VCaP (cell line): ENCODE data around the gene EXOC7.

Experiments used
- H3K27ac ChIP-seq: fragments of 450-650 bp; 2 replicates; pipeline ENCODE4 v1.5.1; 2017
- TF ChIP-seq, protein P1 (sequence below): fragments of 450-650 bp; conservative IDR thresholded peaks from 2 replicates; pipeline ENCODE4 v1.5.1; 2017; ENCODE audit warnings: mild to moderate bottlenecking, moderate library complexity

Gene EXOC7

DNA sequence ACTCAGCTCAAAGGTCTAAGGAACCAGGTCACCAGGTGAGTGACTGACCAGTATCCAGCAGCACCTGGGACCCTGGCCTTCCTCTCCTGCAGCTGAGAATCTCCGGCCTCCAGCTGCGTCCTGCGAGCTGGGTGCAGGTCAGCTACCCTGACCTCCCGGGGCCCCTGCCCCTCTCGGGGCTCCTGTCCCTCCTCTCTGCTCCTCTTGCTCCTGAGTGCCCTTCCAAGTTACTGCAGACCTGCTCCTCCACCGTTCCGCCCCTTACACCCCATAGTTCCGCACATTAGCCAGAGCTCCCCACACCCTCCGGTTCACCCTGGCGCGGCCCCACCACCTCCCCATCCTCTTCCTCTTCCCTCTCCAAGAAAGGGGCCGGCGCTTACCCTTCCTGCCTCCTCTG lies 26.9 kb upstream of the EXOC7 start:
- TF ChIP-seq, protein P1, sequence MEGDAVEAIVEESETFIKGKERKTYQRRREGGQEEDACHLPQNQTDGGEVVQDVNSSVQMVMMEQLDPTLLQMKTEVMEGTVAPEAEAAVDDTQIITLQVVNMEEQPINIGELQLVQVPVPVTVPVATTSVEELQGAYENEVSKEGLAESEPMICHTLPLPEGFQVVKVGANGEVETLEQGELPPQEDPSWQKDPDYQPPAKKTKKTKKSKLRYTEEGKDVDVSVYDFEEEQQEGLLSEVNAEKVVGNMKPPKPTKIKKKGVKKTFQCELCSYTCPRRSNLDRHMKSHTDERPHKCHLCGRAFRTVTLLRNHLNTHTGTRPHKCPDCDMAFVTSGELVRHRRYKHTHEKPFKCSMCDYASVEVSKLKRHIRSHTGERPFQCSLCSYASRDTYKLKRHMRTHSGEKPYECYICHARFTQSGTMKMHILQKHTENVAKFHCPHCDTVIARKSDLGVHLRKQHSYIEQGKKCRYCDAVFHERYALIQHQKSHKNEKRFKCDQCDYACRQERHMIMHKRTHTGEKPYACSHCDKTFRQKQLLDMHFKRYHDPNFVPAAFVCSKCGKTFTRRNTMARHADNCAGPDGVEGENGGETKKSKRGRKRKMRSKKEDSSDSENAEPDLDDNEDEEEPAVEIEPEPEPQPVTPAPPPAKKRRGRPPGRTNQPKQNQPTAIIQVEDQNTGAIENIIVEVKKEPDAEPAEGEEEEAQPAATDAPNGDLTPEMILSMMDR = no peak
- no peak overlapping the region for H3K27ac ChIP-seq

DNA sequence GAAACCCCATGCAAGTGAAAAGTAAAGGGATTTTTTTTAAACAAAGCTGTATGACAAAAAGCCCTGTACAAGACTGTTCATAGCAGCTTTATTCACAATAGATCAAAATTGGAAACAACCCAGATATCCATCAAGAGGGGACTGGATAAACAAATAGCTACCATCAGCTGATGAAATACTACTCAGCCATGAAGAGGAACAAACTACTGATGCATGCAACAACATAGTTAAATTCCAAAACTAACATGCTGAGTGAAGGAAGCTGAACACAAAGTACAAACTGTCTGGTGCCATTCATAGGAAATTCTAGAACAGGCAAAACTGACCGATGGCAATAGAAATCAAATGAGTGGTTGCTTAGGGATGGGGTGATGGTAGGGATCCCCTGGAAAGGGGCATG lies 22.3 kb upstream of the EXOC7 start:
- H3K27ac ChIP-seq = no peak overlapping the region
- TF ChIP-seq, protein P1 = no peak

DNA sequence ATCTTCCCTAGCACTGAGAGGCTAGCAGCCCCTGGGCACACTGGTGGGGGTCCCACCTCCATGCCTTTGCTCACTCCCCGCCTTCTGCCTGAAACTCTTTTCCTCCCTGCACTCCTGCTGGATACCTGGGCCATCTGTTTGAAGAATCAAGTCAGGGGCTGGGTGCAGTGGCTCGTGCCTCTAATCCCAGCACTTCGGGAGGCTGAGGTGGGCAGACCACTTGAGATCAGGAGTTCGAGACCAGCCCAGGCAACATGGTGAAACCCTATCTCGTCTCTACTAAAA lies 21.7 kb upstream of the EXOC7 start:
- TF ChIP-seq, protein P1 = no peak
- H3K27ac ChIP-seq = no peak overlapping the region

DNA sequence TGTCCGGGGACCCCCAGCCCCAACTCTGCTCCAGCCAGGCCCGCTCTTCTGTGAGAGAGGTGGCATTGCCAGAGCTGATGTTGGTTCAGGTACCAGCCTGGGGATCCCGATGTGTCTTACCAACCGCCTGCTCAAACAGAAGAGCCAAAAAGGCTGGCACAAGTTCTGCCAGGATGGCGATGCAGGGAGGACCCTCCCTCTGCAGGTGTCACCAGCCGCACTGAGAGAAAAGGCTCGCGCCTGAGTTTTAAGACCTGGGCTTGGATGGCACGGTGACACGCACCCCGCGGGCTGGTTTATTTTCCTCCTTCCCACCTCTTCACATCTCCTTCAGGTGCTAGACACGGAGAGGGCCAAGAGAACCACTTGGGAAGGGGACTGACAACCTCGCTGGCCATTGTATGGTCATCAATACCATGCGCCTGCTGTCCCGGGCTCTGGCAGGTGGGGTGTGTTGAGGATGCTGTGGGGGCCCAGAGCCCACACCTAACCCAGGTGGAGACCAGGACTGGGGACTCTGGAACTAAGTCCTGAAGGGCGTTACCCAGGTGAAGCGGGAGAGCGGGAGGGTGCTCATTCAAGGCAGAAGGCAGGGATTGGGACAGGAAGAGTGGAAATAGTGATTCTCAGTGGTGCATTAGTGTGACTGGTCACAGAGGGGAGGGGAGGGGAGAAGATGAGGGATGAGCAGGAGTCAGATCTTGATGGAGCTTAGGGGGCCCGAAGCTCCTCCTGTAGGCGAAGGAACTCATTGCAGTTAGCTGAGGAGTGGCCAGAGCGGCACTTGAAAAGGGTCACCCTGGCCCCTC lies 21.2 kb upstream of the EXOC7 start:
- H3K27ac ChIP-seq = no peak overlapping the region
- TF ChIP-seq, protein P1 = no peak

DNA sequence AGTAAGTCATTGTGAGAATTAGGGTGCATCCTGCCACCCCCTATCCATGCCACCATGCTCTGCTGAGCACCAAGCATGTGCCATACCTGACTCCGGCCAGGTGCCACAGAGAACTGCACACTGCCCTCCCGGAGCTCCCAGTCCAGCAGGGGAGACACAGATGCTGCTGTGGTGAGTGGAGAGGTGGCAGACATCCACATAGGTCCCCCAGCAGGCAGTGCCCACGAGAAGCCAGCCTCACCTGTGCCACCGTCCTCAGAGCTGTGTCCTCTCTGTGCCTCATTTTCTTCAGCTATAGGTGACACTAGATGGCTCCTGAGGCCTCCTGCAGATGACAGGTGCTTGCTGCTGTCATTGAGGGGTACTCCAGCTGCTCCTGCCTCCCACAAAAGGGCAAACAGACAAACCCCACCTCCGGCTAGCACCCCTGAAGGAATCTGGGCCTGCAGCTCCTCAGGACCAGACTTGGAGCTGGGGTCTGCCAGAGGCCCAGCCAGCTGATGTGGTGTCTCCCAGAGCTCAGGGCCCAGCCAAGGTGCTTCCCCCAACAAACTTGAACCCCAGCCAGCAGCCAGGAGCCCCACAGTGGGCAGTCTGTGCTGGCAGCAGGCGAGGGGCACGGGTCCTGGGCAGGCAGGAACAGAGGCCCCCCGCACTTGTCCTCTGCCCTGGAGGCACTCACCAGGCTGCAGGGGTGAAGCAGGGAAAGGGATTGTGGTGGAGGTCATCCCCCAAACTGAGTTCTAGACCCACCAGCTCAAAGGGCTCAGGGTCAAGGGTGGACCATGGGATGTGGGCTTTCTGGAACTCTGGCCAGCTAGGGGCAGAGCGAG lies 20.4 kb upstream of the EXOC7 start:
- TF ChIP-seq, protein P1 = no peak
- H3K27ac ChIP-seq = no peak overlapping the region; the same call in 1 of the 2 replicates

DNA sequence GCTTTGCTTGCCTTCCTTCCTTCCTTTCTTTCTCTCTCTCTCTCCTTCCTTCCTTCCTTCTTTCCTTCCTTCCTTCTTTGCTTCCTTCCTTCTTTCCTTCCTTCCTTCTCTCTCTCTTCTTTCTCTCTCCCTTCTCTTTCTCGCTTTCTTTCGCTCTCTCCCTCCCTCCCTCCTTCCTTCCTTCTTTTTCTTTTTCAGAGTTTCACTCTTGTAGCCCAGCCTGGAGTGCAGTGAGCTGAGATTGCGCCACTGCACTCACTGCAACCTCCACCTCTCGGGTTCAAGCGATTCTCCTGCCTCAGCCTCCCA lies 19.6 kb upstream of the EXOC7 start:
- TF ChIP-seq, protein P1 = no peak
- H3K27ac ChIP-seq = no peak overlapping the region

DNA sequence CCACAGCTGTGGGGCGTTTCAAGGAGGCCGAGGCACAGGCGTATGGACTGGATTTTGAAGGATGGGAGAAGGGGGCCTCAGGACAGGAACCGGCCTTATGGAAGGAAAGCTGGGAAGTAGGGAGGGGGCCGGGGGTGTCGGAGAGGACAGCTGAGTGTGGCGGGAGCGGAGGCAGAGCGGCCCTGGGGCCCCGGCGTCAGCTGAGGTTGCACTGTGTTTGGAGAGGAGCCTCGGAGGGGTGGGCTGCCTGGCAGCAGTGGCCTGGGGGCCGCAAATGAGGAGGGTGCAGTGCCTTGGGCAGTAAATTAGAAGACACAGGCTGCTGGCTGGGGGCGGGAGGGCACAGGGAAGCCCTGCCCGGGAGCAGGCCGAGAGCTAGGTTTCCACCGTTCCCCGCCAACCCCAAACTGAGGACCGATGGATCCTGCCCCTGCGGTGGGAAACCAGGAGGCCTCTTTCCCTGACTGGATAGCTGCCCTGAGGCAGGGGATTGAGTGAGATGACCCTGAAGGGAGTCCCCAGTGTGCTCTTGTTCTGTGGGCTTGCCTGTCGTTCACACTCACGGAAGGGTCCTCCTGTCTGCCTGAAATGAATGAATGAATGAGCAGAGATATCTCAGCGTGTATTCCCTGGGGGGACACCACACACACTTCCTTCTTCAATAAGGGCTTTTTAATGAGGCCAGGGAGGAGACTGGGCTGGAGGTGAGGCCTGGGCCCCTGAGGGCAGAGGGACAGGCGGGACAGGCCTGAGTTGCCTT lies 19.0 kb upstream of the EXOC7 start:
- H3K27ac ChIP-seq = no peak overlapping the region; the same call in 1 of the 2 replicates
- TF ChIP-seq, protein P1 = no peak
